Measurements from ENCODE around the gene NSUN7.

The NSUN7 gene

GRCh38 chr4:40846532-40846931, 96.8 kb downstream of the NSUN7 start:
- no peak for DNase-seq (ENCODE audit: low read depth)

GRCh38 chr4:40848251-40848650, 98.5 kb downstream of the NSUN7 start:
- DNase-seq (ENCODE audit: low read depth) = no peak

GRCh38 chr4:40848940-40849339, 99.2 kb downstream of the NSUN7 start:
- DNase-seq (ENCODE audit: low read depth) = no peak

GRCh38 chr4:40850496-40850895, 100.7 kb downstream of the NSUN7 start:
- DNase-seq (ENCODE audit: low read depth) = no peak

- DNase-seq (ENCODE audit: low read depth) = no peak
Measured at GRCh38 chr4:40856277-40856839, 106.6 kb downstream of the NSUN7 start.

- peak; percentile 4 for DNase-seq (ENCODE audit: low read depth)
Measured at GRCh38 chr4:40856840-40857362, 107.1 kb downstream of the NSUN7 start.

GRCh38 chr4:40857956-40858355, 108.2 kb downstream of the NSUN7 start:
- DNase-seq (ENCODE audit: low read depth) = no peak

- DNase-seq (ENCODE audit: low read depth) = no peak
Measured at GRCh38 chr4:40858962-40859361, 109.2 kb downstream of the NSUN7 start.
